Measurements from ENCODE around the gene ALDH4A1.
A peak's percentile ranks its signal among the peaks of the same experiment; 100 is the strongest.

The ALDH4A1 gene, protein sequence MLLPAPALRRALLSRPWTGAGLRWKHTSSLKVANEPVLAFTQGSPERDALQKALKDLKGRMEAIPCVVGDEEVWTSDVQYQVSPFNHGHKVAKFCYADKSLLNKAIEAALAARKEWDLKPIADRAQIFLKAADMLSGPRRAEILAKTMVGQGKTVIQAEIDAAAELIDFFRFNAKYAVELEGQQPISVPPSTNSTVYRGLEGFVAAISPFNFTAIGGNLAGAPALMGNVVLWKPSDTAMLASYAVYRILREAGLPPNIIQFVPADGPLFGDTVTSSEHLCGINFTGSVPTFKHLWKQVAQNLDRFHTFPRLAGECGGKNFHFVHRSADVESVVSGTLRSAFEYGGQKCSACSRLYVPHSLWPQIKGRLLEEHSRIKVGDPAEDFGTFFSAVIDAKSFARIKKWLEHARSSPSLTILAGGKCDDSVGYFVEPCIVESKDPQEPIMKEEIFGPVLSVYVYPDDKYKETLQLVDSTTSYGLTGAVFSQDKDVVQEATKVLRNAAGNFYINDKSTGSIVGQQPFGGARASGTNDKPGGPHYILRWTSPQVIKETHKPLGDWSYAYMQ

DNA sequence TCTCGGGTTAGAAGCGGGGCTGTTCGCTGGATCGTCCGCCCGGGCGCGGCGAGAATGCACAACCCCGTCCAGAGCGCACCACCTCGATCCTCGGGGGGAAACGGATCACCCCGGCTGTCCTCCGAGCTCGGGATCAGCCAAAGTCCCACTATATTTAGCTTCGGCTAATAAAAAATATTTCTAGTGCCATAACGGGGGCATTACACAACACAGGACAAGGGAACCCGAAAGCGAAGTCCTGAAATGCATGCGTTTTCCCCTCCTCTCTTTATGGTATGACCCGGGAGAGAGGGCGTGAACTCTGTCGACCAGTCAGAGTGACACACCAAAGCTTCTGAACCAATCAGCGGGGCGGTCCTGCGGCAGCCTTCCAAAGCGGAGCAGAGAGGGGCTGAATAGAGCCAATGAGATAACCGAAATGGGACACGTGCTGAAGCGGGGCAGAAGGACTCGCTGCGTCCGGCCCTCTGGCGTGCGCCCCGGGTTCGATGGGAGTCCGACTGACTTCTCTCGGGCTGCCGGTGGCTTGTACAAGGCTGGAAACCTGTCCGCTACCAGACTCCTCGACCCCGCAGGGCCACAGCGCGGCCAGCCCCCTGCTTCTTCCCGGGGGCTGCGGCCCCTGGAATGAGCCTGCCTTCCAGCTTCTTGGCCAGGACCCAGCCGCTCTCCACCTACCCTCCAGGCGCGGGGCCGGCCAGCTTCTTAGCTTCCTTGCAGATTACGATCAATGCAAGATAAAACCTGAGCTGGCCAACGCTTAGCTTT, at the start of gene ALDH4A1:
TSS of gene ALDH4A1 (minus strand) at position 33 of the 768 bp plus-strand sequence. CDS start at position 1, 32 bp downstream.
- DNase-seq: peak; percentile 98

DNA sequence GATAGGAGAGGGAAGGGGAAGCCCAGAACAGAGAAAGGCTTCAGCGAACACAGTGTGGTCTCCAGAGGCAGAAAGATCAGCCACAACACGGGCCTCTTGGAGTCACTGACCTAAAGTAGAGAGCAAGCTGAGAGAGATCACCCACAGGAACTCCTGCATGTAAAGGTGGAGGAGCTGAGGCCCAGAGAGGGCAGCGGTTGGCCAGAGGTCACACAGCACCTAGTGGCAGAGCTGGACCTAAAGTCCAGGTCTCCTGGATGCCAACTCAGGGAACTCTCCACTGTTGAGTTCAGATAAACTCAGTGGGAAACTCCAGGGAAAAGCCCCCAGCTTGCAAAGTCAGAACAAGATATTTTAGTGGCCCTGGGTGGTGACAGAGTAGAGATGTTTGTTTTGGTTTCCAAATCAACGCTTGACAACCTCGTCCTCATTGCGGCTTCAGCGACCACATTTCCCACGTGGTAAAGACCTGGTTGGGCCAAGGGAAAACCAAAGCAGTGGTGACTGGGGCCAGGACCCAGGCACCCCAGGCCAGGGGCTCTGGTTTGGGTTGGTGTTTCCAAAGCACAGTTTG, 49.5 kb upstream of the ALDH4A1 start:
- DNase-seq: peak; percentile 94

DNA sequence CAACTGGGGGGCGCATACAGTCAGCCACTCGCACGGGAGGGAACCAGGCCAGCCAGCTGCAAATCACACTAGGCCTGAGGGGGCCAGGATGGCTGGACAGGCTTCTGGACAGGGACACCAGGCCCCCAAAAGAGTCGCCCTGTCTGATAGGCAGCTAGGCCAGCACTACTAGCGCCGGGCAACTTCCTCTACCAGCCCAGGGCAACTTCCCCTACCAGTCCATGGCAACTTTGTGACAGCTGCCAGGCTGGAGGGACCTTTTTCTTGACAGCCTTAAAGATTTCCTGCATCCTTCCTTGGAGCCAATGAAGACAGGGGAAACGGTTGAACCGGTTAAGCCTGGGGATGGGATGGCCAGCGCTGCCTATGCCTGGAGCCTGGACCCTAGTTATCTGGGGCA, 49.1 kb upstream of the ALDH4A1 start:
- no peak for DNase-seq

DNA sequence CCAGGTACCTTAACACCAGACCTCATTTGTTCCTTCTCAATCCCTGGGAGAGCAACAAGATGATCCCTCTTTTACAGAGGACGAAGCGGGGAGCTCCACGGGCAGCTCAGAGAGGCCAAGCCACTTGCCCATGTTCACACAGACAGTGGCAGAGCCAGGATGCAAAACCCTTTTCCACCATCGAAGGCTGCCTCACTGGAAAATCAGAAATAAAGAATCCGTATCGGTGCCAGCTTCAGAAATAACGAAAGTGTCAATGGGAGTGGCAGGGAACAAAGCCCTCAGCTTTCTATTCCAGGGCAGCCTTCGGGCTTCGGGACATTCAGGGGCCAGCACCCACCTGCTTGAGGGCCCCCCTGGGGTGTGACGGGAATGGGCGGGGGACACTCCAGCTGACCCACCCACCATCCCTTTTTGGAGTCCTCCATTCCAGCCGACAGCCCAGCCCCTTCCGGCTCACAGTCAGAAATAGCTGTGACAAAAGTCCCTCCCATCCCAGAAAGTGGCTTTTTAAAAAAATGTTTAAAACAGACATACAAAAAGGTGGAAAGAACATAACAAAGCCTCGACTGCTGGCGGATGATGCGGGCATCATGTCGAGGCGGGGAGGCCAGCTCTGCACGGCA, 48.2 kb upstream of the ALDH4A1 start:
- peak; percentile 71 for DNase-seq

DNA sequence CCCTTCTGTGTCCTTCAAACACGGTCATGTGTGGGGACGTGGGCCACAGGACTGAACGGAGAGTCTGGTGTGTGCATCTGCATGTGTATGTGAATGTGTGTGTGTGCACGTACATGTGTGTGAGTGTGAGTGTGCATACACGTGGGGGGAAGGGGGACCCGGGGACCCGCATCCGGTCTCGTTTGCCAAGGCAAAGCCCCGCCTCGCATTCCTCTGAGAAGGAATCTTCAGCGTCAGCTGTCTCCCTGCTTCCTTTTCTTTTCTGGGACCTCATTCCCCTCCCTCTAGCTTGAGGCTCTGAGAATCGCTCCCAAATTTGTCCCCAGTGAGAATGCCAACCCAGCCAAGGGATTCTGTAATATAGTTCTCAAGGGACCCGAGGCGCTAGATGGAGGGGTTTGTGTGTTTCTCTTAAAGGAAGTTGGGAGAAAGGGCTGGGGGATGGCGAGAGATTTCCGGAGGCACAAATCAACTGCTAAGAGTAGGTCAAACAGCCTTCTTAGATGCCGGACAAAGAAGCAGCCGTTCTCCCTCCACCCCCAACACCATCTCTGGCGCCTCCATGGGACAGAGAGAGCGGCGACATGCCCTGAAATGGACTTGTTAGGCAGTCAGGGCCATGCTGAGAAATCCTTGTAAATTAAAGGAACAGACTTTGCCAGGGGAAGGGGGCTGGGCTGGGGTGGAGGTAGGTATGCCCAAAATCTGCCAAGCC, 47.5 kb upstream of the ALDH4A1 start:
- DNase-seq: peak; percentile 48

DNA sequence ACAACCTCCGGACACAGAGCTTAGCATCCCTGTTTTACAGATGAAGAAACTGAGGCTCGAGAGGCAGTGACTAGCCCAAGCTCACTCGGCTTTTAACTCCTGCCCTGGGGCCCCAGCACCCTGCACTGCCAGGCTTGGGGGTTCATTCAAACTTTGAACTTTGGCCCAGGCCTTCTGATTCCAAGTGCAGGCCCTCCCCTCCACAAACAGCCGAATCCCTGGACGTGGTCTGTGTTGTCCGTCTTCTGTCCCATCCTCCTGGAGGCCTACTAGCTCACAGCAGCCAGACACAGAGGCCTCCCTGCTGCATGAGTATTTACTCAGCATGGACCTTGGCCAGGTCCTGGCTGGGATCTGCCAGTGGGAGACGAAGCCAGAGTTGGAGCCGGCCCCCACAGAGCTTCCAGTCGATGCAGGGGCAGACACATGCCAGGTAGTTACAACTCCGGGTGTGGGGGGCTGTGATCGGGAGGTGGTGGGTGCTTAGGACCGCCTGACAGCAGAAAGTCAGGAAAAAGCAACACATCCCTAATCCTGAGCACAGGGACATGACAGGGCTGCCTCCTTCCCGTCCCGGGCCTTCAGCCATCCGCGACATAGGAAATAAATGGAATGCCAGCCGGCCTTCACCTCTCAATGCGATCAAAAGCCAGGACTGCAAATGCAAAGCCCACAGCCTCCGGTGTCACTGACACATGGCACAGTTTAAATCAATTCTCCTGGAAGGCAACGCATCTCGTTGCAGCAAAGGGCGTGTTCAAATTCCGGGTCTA, 46.7 kb upstream of the ALDH4A1 start:
- no peak for DNase-seq

DNA sequence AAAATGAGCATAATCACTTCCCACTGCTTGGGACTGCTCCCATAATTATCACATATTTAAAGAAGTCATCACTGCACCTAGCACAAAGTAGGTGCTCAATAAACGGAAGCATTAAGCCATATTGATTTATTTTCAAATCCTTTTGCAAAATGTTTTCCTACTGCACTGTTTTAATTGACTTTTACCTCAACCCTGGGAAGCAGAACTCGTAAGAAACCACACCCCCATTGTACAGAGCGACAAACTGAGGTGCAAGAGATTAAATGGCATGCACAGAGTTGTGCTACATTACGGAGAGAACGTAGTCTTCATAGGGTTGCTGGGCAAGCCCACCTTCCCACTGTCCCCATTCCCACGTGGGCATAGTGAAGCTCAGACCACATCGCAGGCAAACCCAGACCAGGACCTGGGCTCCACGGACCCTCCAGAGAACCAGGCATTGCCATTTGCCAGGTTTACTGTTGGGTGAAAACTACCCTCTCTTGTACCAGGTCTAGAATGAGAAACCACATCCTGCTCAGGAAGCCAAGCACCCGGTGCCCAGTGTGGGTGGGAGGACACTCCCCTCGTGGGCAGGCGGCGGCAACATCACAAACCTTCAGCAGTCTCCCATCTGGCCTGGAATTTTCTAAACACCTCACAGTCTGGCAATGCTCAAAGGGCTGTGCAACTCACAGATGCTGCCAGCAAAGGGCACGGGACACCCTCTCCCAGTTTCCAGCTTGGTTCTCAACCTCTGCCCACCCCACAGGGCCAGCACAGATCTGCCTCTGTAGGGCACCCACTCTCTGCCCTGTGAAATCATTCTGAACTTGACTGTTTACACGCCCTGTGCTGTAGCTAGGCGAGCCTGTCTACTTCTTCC, 45.9 kb upstream of the ALDH4A1 start:
- peak; percentile 73 for DNase-seq

DNA sequence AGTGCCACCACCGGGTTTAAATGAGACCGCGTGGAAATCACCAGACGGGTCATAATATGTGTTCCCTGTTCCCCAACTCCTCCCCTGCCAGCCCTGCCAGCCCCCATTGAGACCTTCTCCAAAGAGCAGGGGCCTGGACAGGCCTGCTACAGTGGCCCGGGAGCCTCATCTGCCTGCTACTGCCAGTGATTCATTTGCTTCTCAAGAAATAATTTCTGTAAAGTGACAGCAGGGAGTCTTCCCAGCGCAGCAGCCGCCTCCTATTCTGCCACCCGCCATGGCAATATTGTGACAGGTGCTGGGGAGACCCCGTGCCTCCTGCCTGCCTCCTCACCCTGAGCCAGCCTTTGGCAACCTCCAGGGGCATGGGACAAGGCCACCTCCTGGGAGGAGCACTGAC, 45.2 kb upstream of the ALDH4A1 start:
- no peak for DNase-seq

DNA sequence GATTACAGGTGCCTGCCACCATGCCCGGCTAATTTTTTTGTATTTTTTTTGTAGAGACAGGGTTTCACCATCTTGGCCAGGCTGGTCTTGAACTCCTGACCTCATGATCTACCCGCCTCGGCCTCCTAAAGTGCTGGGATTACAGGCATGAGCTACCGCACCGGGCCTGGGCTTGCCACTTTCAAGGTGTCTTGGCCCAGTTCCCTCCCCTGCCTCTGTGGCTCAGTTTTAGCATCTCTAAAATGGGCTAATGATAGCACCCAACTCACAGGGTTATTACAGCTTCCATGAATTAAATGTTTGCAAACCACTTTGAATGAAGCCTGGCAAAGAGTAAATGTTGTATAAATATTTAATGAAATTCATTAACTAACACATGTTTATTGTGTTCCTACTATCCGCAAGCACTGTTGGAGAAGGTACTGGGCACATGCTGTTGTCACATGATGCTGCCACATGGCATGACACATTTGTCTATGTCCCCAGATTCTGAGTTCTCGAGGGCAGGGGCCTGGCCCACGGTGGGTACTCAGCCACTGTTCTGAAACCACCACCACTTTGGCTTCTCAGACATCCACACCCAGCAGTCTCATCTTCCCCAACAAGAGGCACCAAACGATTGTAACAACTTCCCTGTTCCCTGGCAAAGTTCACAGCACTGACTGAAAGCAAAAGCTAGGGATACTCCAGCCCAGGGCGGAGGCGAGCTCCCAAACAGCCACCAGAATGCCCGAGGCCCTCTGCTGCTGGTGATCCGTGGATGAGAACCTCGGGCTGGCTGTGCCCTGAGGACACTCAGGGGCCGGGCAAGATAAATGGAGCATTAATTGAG, 44.4 kb upstream of the ALDH4A1 start:
- DNase-seq: no peak

DNA sequence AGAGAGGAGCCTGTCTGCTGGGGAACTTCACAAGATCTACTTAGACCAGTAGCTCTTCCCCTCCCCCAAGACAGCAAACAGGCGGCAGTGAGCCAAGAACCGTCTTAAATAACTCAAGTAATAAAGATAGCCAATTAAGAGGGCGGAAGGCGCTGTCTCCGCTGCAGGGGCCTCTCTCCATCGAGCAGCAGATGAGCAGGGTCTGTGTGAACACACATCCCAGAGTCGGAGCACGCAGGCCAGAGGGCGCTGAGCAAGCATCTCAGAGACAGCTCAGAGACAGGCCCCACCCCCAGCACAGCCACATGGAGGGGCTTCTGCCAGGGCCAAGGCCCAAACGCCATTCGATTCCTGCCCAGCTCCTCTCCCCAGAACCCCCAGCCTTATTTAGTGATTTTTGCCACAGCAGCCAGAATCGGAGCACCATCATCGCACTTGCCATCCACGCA, 43.1 kb upstream of the ALDH4A1 start:
- no peak for DNase-seq

DNA sequence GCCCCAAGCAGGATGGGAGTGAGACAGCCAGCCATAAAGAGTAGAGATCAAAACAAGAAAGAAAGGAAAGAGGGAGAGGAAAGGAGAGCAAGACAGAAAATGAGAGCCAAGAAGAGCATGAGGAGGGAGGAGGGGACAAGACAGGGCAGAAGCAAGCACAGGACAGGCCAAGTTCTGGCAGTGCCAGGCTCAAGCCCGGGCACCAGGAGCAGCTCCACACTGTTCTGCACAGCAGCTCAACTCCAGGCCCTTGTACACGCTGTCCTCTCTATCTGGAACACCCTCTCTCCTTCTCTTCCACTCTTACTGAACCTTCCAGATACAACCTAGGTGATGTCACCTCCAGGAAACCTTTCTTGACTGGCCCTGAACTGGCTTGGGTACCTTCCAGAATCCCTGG, 42.5 kb upstream of the ALDH4A1 start:
- DNase-seq: no peak

DNA sequence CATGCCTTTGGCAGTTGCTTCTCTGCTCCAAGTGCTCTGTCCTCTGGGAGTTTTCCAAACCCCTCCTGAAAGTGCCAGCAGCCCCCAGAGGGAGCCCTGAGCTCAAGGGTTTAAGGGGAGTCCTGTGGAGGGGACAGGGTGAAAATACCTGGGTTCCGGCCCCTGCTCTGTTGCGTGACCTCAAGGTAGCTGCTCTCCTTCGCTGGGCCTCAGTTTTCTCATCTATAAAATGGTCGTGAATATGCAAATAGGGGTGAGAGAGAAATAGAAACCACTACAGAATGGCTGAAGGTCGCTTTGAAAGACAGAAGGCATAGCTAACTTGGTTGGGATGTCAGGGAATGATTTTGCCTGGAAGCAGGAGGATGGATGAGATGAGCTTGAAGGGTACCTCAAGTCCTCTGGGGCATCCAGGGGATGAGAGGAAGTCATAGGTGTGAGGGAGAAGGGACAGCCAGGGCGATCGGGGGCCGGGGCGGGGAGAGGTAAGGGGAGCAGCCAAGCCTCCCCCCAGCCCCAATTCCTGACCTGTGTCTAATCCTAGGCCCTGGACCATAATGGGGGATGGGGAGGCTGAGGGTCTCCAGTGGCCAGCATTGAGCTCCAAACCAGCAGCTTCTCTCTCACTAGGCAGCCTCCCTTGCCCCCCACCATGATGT, 41.7 kb upstream of the ALDH4A1 start:
- DNase-seq: no peak

DNA sequence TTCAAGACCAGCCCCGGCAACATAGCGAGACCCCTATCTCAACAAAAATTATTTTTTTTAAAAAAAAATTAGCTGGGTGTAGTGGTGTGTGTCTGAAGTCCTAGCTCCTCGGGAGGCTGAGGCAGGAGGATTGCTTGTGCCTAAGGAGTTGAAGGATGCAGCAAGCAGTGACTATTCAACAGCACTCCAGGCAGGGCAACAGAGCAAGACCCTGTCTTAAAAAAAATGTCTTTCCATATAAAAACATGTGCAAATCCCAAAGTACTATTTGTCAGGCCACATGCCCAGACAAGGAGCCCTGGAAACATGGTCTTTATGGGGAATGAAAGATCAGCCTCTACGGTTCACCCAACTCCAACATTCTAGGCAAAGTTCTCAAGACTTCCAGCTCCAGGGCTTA, 40.8 kb upstream of the ALDH4A1 start:
- DNase-seq: no peak

DNA sequence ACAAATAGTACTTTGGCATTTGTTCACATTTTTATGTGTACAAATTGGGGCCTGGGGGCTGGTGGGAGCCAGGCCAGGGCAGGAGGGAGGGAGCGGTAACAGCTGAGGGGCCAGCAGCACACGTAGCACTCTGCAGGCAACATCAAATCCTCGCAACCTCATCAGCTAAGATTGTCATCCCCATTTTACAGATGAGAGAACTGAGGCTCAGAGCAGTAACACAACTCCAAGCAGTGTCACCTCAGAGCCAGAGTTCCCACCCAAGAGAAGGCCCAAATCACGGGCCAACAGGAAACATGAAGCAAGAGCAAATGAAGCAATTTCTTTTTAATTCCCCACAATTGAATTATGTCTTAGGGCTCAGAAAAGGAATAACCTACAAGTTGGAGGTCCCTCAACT, 40.0 kb upstream of the ALDH4A1 start:
- no peak for DNase-seq

DNA sequence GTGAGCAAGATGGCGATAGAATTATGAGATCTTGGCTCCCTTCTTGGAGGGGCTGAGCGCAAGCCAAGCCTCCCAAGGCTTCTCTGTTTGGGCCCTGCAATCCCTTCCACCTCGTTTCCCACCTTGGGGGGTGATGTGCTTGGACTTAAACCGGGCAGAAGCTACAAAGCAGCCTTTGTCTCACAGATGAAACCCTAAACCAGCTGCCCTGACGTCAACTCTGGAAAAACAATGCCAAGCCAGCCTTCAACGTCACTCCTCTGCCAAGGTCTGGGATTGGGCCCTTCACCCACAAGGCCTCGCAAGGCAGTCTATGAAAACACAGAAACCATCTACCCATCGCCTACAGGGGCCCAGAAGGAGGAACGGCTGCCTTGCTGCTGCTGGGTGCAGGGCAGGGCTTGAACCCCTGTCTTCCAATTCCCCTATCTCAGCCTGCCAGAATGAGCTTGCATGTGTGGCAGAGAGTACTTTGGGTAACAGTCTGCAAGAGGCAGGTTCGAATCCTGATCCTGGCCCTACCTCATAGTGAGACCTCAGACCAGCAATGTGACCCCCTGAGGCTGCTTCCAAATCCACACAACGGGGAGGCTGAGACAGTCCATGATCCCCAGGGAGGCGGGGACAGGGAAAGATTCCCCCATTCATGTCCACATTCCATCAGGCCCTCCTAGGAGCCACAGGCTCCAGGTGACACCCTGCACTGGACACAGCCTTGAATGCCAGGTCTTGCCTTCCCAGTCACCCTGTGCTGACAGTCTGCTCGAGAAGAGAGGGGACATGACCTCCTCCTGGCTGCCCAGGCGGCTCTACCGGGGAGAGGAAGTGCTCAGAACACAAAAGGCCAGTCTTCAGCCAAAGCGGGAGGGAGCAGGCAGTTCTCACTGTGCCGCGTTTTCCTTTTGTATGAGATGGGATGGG, 39.1 kb upstream of the ALDH4A1 start:
- no peak for DNase-seq

DNA sequence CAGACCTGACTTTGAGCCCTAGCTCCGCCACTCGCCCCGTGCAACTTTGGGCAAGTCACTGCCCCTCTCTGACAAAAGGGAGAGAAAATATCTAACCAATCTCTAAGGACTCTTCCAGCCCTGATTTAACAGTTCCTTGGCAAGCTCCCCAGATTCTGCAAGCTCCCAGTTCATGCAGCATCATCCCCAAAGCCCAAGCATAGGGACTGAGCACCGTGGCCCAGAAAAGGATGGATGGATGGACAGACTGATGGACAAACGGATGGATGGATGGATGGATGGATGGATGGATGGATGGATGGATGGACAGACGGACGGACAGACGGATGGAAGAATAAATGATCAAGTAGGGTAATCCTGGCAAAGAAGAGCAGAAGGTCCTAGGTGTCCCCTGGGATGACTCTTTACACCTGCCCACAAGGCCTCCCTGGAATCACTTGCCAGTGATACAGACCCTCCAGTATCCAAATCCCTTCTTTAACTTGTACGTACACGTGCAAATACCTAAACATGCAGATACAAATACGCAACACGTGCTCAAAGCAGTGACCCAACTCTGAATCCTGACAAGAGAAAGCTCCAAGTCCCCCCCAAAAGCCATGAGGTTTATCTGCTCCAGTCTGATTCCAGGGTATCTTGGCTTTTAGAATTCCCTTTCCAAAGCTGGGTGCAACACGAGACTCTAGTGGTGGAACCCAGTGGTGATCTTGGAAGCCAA, 38.1 kb upstream of the ALDH4A1 start:
- DNase-seq: no peak
